SK-N-SH treated with all-trans-retinoic acid at 6 μM for 48 hours (cell line): ENCODE measurements around the gene ST3GAL3.

Source experiments
- ATAC-seq: fragments of 200-7000 bp; cut with Tn5 transposase; 3 replicates; pipeline ENCODE4 v1.9.1; 2020; ENCODE audit warnings: mild to moderate bottlenecking, moderate library complexity
- ARNTL ChIP-seq: fragments of 450-650 bp; formaldehyde crosslinking; IDR thresholded peaks from 2 replicates; pipeline ENCODE4 v1.5.0; 2020; ENCODE audit warnings: low read depth, mild to moderate bottlenecking, moderate library complexity, borderline replicate concordance
- CSDC2 ChIP-seq: fragments of 250-450 bp; sonication (Bioruptor Pico); IDR thresholded peaks from 2 replicates; pipeline ENCODE4 v1.5.0; 2020; ENCODE audit warnings: mild to moderate bottlenecking, moderate library complexity
- ISL1 ChIP-seq: fragments of 250-450 bp; sonication (Bioruptor Pico); IDR thresholded peaks from 2 replicates; pipeline ENCODE4 v2.1.2; 2022; ENCODE audit warnings: mild to moderate bottlenecking, moderate library complexity
- OSR1 ChIP-seq: fragments of 250-450 bp; sonication (Bioruptor Pico); IDR thresholded peaks from 2 replicates; pipeline ENCODE4 v1.8.0; 2022; ENCODE audit warnings: moderate library complexity, mild to moderate bottlenecking, inconsistent platforms
- PPARA ChIP-seq: fragments of 250-450 bp; sonication (Bioruptor Pico); IDR thresholded peaks from 2 replicates; pipeline ENCODE4 v1.5.0; 2020; ENCODE audit warnings: mild to moderate bottlenecking, borderline replicate concordance
- RARB ChIP-seq: fragments of 250-450 bp; sonication (Bioruptor Pico); IDR thresholded peaks from 2 replicates; pipeline ENCODE4 v1.8.0; 2021; ENCODE audit warnings: mild to moderate bottlenecking, moderate library complexity
- SNAI2 ChIP-seq: fragments of 250-450 bp; sonication (Bioruptor Pico); IDR thresholded peaks from 2 replicates; pipeline ENCODE4 v1.5.0; 2020; ENCODE audit warnings: mild to moderate bottlenecking, moderate library complexity
- TCF4 ChIP-seq: fragments of 250-450 bp; sonication (Bioruptor Pico); IDR thresholded peaks from 2 replicates; pipeline ENCODE4 v1.8.0; 2021; ENCODE audit warnings: mild to moderate bottlenecking, moderate library complexity, borderline replicate concordance
- TOX ChIP-seq: fragments of 250-450 bp; sonication (Bioruptor Pico); IDR thresholded peaks from 2 replicates; pipeline ENCODE4 v1.8.0; 2021; ENCODE audit warnings: mild to moderate bottlenecking, moderate library complexity, borderline replicate concordance
- ZC3H10 ChIP-seq: fragments of 250-450 bp; sonication (Bioruptor Pico); IDR thresholded peaks from 2 replicates; pipeline ENCODE4 v1.5.1; 2021; ENCODE audit warnings: mild to moderate bottlenecking, moderate library complexity
- ZFP3 ChIP-seq: fragments of 250-450 bp; sonication (Bioruptor Pico); IDR thresholded peaks from 2 replicates; pipeline ENCODE4 v1.5.0; 2020; ENCODE audit warnings: mild to moderate bottlenecking, moderate library complexity
- ZNF565 ChIP-seq: fragments of 450-650 bp; formaldehyde crosslinking; conservative IDR thresholded peaks from 2 replicates; pipeline ENCODE4 v1.5.0; 2020; ENCODE audit warnings: low read depth, mild to moderate bottlenecking, moderate library complexity
- ZNF70 ChIP-seq: fragments of 450-650 bp; formaldehyde crosslinking; IDR thresholded peaks from 2 replicates; pipeline ENCODE4 v1.5.0; 2020; ENCODE audit warnings: mild to moderate bottlenecking, moderate library complexity
- ZNF8 ChIP-seq: fragments of 450-650 bp; formaldehyde crosslinking; IDR thresholded peaks from 2 replicates; pipeline ENCODE4 v1.5.0; 2020; ENCODE audit warnings: mild to moderate bottlenecking, moderate library complexity
- TF ChIP-seq, protein P1 (sequence below): fragments of 250-450 bp; sonication (Bioruptor Pico); IDR thresholded peaks from 2 replicates; pipeline ENCODE4 v1.8.0; 2021; ENCODE audit warnings: low read depth, mild to moderate bottlenecking, moderate library complexity, borderline replicate concordance
- TF ChIP-seq, protein P2 (sequence below): fragments of 250-450 bp; sonication (Bioruptor Pico); IDR thresholded peaks from 2 replicates; pipeline ENCODE4 v1.5.1; 2020; ENCODE audit warnings: low read depth, mild to moderate bottlenecking, moderate library complexity
- TF ChIP-seq, protein P3 (sequence below): fragments of 250-450 bp; sonication (Bioruptor Pico); IDR thresholded peaks from 2 replicates; pipeline ENCODE4 v1.8.0; 2020; ENCODE audit warnings: mild to moderate bottlenecking, moderate library complexity, borderline replicate concordance
- TF ChIP-seq, protein P4 (sequence below): fragments of 250-450 bp; sonication (Bioruptor Pico); IDR thresholded peaks from 2 replicates; pipeline ENCODE4 v1.5.1; 2021; ENCODE audit warnings: mild to moderate bottlenecking, moderate library complexity
- TF ChIP-seq, protein P5 (sequence below): fragments of 250-450 bp; sonication (Bioruptor Pico); IDR thresholded peaks from 2 replicates; pipeline ENCODE4 v1.5.0; 2020; ENCODE audit warnings: mild to moderate bottlenecking, moderate library complexity

ST3GAL3 gene

DNA sequence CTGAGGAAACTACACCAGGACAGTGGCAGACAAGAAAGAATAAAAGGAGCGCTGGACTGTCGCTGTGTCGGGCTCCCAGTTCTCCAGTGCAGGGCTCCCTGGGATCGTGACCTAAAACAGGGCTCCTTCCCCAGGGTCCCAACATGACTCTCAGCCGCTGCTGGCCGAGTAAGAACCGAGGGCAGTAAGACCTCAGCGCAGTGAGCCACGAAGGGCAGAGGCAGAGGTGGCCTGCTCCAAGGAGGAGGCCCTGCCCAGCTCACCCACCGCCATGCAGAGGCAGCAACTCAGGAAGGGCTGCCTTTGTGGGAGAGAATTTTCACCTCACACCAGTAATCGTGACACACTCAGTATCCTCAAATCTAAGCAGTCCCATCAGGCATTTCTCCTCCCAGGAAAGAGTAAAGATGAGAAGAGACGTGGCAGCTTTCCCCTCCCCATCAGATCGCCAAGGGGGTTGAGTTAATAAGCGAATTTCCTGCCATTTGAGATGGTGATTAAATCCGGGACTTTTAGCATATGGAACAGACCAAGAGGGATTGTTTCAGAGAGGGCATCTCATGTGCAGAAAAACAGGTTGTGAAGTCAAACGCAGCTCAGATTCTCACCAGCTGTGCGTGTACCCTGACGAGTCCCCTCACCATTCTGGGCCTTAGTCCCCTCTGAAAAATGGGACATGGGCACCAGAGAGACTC lies 206.5 kb downstream of the ST3GAL3 start:
- no peak for ATAC-seq
- TF ChIP-seq ARNTL = no peak
- TF ChIP-seq SNAI2 (CRISPR knock-in tag) = no peak
- TF ChIP-seq CSDC2 (CRISPR knock-in tag) = no peak
- TF ChIP-seq ZNF565 (CRISPR knock-in tag) = no peak
- TF ChIP-seq ZFP3 = no peak
- no peak for TF ChIP-seq ZNF70 (CRISPR knock-in tag)
- no peak for TF ChIP-seq RARB (CRISPR knock-in tag)
- TF ChIP-seq, protein P1, sequence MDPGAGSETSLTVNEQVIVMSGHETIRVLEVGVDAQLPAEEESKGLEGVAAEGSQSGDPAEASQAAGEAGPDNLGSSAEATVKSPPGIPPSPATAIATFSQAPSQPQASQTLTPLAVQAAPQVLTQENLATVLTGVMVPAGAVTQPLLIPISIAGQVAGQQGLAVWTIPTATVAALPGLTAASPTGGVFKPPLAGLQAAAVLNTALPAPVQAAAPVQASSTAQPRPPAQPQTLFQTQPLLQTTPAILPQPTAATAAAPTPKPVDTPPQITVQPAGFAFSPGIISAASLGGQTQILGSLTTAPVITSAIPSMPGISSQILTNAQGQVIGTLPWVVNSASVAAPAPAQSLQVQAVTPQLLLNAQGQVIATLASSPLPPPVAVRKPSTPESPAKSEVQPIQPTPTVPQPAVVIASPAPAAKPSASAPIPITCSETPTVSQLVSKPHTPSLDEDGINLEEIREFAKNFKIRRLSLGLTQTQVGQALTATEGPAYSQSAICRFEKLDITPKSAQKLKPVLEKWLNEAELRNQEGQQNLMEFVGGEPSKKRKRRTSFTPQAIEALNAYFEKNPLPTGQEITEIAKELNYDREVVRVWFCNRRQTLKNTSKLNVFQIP = no peak
- TF ChIP-seq ISL1 (CRISPR knock-in tag) = no peak
- no peak for TF ChIP-seq PPARA (CRISPR knock-in tag)
- no peak for TF ChIP-seq TCF4 (CRISPR knock-in tag)
- TF ChIP-seq, protein P2, sequence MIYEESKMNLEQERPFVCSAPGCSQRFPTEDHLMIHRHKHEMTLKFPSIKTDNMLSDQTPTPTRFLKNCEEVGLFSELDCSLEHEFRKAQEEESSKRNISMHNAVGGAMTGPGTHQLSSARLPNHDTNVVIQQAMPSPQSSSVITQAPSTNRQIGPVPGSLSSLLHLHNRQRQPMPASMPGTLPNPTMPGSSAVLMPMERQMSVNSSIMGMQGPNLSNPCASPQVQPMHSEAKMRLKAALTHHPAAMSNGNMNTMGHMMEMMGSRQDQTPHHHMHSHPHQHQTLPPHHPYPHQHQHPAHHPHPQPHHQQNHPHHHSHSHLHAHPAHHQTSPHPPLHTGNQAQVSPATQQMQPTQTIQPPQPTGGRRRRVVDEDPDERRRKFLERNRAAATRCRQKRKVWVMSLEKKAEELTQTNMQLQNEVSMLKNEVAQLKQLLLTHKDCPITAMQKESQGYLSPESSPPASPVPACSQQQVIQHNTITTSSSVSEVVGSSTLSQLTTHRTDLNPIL (CRISPR knock-in tag) = no peak
- no peak for TF ChIP-seq OSR1

DNA sequence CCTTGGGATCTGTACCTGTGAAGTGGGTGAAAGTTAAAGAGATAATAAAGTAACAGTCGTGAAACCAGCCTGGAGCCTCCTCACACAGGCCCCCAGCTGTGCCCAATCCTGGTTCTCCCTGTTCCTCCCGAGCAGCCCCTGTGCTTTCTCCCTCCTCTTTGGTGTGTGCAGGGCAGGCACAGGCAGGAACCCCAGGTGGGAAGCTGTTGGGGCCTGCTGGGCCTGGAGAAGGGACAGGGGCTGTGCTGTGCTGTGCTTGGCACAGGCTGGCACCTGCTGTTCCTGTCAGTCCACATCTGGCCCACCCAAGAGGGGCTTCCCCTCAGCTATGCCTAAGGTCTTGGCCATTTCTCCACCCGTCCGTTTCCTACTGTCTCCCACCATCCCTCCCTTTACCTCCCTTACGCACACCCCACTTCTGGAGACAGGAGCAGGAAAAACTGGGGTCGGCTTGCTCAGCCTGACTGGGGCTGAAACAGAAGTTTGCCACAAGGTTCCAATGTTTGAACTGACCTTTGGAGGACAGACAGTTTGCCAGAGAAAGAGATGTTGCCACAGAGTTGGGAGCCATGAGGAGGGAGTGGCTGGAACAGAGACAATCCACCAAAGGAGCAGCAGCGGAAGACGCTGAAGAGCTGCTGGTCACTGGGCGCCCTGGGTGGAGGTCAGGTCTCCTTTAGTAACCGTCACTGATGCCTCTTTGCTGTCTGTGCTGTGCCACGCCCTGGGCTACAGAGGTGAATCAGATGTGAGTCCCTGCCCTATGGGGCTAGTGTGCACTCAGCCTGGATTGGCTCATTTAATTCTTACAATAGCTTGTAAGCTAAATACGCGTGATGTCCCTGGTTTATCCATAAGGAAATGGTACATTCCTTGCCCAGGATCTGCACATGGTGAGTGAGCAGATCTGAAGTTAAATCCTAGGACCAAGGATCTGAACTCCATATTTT lies 207.5 kb downstream of the ST3GAL3 start:
- no peak for ATAC-seq

DNA sequence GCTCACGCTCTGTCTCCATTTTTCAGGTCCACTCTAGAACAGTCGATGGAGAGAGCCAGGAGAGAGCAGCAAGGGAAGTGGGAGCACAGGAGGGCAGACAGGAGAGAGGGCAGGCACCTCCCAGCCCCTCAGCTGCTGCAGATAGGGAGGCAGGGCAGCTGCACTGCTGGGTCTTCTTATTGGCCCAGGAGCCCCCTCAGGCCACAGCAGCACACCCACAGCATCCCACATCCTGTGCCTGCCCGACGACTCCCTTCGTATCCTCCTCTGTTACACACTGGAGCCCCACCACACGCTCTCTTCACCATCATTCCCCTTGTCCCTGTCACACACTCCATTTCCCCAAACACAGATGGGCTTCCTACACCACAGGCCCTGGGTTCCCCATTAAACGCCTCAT lies 212.6 kb downstream of the ST3GAL3 start:
- no peak; the same call in 2 of the 3 replicates for ATAC-seq
- TF ChIP-seq, protein P2 (CRISPR knock-in tag) = no peak
- TF ChIP-seq CSDC2 (CRISPR knock-in tag) (no peak), SNAI2 (CRISPR knock-in tag) (no peak), ZC3H10 (CRISPR knock-in tag) (no peak), ZNF8 (no peak), TOX (CRISPR knock-in tag) (no peak), ZNF70 (CRISPR knock-in tag) (no peak)
- TF ChIP-seq, protein P3, sequence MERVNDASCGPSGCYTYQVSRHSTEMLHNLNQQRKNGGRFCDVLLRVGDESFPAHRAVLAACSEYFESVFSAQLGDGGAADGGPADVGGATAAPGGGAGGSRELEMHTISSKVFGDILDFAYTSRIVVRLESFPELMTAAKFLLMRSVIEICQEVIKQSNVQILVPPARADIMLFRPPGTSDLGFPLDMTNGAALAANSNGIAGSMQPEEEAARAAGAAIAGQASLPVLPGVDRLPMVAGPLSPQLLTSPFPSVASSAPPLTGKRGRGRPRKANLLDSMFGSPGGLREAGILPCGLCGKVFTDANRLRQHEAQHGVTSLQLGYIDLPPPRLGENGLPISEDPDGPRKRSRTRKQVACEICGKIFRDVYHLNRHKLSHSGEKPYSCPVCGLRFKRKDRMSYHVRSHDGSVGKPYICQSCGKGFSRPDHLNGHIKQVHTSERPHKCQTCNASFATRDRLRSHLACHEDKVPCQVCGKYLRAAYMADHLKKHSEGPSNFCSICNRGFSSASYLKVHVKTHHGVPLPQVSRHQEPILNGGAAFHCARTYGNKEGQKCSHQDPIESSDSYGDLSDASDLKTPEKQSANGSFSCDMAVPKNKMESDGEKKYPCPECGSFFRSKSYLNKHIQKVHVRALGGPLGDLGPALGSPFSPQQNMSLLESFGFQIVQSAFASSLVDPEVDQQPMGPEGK = no peak
- TF ChIP-seq, protein P1 = no peak
- TF ChIP-seq, protein P4, sequence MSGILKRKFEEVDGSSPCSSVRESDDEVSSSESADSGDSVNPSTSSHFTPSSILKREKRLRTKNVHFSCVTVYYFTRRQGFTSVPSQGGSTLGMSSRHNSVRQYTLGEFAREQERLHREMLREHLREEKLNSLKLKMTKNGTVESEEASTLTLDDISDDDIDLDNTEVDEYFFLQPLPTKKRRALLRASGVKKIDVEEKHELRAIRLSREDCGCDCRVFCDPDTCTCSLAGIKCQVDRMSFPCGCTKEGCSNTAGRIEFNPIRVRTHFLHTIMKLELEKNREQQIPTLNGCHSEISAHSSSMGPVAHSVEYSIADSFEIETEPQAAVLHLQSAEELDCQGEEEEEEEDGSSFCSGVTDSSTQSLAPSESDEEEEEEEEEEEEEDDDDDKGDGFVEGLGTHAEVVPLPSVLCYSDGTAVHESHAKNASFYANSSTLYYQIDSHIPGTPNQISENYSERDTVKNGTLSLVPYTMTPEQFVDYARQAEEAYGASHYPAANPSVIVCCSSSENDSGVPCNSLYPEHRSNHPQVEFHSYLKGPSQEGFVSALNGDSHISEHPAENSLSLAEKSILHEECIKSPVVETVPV (CRISPR knock-in tag) = no peak

More for the DNA sequence above, 207.5 kb downstream of the ST3GAL3 start:
- no peak for TF ChIP-seq ZC3H10 (CRISPR knock-in tag)
- TF ChIP-seq TCF4 (CRISPR knock-in tag) = no peak
- no peak for TF ChIP-seq ZFP3
- TF ChIP-seq, protein P5, sequence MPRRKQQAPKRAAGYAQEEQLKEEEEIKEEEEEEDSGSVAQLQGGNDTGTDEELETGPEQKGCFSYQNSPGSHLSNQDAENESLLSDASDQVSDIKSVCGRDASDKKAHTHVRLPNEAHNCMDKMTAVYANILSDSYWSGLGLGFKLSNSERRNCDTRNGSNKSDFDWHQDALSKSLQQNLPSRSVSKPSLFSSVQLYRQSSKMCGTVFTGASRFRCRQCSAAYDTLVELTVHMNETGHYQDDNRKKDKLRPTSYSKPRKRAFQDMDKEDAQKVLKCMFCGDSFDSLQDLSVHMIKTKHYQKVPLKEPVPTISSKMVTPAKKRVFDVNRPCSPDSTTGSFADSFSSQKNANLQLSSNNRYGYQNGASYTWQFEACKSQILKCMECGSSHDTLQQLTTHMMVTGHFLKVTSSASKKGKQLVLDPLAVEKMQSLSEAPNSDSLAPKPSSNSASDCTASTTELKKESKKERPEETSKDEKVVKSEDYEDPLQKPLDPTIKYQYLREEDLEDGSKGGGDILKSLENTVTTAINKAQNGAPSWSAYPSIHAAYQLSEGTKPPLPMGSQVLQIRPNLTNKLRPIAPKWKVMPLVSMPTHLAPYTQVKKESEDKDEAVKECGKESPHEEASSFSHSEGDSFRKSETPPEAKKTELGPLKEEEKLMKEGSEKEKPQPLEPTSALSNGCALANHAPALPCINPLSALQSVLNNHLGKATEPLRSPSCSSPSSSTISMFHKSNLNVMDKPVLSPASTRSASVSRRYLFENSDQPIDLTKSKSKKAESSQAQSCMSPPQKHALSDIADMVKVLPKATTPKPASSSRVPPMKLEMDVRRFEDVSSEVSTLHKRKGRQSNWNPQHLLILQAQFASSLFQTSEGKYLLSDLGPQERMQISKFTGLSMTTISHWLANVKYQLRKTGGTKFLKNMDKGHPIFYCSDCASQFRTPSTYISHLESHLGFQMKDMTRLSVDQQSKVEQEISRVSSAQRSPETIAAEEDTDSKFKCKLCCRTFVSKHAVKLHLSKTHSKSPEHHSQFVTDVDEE (CRISPR knock-in tag) = no peak
- TF ChIP-seq, protein P2 (CRISPR knock-in tag) = no peak
- TF ChIP-seq PPARA (CRISPR knock-in tag) = no peak
